ENCODE measurements around the gene MSANTD2.
"Not testable (repeated sequence)": the region's sequence is repeated elsewhere in the genome, so short reads cannot be mapped to it uniquely, and the experiment has no call there.

MSANTD2 gene

DNA sequence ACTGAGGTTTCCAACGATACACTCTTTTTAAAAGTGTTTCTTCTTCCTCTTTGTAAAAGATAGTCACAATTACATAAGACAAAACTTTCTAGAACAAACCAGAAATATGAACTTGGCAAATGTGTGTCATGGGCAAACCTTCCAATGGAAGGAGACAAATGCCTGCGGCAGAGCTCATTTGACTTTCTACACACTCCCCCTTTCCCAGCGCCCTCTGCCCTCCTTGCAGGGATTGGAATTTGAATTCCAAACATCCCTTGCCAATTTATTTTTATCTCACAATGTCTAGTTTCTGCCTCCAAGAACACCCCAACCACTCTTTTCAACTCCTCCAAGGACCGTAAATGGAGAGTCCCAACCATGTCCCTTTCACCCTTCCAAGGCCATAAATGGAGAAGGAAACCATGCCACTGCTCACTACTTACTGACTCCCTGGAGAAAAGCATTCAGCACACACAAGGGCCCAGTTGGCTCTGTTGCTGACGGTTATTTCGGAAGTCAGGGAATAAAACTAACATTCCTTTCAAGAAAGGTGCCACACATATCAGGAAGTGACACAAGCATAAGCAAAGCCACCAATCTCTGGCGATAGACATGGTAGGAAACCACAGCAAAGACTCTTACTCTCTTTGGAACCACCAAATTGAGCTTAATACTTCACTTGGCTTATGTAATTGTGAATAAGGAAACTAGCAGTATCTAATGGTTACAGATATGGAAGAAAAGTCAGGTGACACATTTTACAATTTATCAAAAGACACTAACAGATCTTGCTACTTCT is 23.2 kb downstream of the MSANTD2 start:
- DNase-seq (ENCODE audit: low read depth, low spot score), result no peak

DNA sequence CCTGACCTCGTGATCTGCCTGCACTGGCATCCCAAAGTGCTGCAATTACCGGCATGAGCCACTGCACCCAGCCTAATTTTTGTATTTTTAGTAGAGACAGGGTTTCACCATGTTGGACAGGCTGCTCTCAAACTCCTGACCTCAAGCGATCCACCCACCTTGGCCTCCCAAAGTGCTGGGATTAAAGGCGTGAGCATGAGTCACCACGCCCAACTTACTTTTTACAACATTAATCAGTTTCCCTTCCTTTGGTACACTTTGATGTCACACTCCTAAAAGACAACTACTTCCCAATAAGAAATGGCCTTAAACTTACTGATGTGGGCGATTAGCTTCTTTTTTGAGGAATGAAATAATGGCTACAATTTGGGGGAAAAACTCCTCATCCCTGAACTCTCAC is 29.2 kb downstream of the MSANTD2 start:
- not testable (repeated sequence) for DNase-seq (ENCODE audit: low read depth, low spot score)

DNA sequence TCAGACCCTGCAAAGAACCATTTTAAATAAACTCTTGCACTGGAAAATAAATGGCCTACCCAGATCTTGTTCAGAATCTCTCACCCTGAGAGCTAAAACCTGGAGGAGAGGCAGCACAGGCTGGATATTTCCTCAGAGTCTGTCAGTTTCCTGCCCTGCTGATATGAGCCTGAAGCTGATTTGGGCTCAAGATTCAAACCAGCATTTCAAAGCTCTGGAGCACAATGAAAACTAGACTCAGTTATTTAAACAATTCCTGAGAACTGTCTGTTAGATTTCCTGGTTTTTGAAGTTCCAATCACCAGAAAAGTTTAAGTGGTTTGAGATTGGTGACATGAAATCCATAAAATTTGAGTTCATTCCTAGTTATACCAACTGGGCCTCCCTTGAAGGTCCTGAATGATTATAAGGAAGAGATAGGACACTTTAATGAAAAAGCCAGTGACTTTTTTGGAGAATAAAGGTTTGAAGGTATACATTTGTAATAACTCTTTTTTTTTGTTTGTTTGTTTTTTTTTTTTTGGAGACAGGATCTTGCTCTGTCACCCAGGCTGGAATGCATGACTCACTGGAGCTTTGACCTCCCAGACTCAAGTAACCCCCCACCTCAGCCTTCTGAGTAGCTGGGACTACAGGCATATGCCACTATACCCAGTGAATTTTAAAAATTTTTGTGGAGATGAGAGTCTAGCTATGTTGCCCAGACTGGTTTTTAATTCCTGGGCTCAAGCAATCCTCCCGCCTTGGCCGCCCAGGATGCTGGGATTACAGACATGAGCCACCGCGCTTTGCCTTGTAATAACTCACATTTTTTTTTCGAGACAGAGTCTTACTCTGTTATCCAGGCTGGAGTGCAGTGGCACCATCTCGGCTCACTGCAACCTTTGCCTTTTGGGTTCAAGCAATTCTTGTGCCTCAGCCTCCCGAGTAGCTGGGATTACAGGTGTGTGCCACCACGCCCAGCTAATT is 30.1 kb downstream of the MSANTD2 start:
- no peak for DNase-seq (ENCODE audit: low read depth, low spot score)

GRCh38 chr11:124768914-124769313 is 31.3 kb downstream of the MSANTD2 start:
- DNase-seq (ENCODE audit: low read depth, low spot score), result no peak

DNA sequence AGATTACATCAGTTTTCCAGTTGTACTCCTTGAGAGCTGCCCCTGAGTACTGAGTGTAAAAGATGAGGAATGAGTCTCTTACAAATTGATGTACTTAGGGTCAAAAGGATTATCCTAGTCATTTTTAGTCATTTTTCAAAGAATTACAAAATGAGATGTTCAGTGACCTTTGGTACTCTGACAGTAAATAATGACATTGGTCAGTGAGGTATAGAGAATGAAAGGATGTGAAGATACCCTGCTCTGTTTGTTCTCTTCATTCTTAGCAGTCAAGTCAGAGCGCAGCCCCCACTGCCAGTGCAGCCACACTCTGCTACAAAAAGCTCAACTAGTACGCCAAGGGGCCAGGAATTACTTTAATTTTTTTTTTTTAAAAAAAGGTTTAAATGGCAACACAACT is 34.0 kb downstream of the MSANTD2 start:
- DNase-seq (ENCODE audit: low read depth, low spot score), result no peak

DNA sequence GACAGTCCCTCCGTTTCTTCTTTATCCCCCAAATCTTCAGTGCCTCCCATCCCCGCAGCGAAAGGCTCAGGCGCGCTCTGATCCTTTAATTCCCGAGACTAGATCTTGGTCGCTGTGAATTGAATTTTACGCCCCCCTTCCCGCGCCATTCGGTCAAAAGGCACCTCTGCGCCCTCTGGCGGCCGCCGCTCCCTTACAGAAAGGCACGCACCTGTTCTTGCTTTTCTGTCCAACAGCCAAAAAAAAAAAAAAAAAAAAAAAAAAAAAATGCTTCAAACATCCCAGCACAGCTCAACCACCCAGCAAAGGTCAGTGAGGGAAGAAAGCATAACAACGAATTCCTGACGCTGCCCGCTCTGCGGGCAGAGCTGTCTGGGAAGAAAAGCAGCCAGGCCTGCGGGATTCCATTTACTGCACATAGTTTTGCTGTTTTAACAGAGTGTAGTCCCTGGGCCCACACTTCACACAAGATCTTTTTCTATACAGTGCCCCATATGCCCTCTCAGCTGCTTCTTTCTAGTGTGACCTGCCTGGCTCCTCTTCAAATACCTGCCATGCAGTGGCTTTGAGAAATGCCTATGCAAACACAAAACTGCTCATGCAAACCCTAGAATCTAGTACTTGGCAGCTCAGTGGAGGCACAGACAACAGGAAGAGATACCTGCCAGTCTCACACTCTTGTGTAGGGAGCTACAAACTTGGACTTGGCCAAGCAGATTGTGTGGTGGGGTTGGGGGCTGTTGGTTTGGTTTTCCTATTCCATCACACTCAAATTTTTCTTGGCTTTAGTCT is 36.9 kb downstream of the MSANTD2 start:
- peak; percentile 71 for DNase-seq (ENCODE audit: low read depth, low spot score)

DNA sequence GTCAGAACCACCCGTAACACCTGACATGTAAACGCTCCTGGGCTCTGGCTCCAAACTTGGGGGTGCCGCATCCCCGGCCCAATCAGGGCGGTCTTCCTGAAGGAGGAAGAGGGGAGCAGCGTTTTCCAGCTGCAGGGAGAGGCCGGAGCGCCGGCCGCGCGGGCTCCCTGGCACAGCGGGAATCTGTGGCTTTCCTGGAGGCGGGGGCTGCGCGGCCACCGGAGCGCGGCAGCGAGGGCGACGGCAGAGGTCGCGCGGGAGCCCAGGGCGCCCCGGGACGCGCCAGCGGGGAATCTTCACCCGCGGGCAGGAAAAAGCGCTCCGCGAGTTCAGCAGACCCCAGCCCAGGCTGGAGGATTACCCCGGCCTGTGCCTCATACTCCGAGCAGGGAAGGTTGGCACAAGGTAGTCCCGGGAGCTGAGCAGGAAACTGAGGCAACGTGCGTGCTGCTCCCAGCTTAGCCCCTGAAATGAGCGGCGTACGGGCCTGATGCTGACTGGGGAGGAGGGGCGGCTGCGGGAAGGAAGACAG is 37.5 kb downstream of the MSANTD2 start:
- DNase-seq (ENCODE audit: low read depth, low spot score), result no peak

DNA sequence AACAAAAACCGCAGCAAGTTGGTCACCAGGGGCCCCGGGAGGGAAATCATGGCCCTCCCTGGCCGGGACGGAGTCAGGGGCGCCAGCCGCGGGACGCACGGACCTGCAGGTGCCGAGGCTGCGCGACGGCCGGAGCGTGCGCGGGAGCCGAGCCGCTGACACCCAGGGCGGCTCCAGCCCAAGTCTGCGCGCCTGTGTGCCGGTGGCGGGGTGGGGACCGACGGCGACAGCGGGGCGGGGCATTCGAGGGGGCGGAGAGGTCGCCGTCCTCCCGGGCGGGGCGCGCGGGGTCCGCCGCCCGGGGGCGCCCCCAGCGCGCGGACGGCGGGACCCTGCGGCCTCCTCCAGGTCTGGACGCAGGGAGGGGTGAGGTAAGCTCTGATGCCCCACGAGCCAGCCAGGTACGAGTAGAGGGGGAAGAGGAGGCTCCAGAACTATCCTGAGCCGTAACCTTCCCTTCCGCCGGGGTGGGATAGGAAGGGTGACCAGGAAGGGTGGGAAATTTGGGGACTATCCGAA is 38.0 kb downstream of the MSANTD2 start, which contains the start of gene ESAM:
TSS of gene ESAM (minus strand) at position 186 of the 519 bp plus-strand sequence. CDS start at position 50, 136 bp downstream.
- DNase-seq (ENCODE audit: low read depth, low spot score), result no peak

DNA sequence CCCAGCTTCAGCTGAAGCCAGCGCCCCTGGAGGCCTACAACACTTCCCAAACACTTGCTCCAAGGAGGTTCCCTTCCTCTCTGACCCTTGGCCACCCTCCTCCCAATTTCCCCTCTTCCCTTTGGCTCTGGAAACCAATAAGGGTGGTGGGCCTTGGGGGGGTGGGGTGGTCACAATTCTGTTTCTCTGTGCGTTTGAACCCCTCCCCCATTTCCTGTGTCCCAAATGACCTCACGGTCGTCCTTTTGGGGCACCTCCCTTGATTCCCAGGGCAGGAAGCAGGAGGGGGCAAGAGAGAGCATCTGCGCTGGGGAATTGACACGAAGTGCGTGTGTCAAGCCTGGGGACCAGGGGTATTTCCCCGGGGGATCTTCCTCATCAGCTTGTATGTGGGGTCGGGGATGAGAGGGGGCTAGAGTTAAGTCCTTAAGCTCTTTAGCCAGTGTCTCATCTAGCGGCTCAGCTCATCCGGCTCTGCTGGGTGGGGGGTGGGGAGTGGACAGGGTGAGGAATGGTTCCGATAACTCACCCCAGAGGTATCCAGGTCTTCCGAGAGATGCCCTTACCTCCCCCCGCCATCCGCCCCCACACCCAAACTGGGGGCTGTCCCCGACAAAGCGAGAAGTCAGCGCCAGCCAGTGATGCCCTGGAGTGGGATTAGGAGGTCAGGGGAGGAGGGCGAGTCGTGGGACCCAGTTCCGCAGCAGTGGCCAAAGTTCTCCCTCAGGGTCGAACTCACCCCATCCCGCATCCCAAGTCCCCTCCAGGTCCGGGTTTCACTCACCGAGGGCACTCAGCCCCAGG is 38.7 kb downstream of the MSANTD2 start:
- DNase-seq (ENCODE audit: low read depth, low spot score), result no peak

- no peak for DNase-seq (ENCODE audit: low read depth, low spot score)
These were observed 39.4 kb downstream of the MSANTD2 start for GRCh38 chr11:124760806-124761205.

- DNase-seq (ENCODE audit: low read depth, low spot score), result no peak
These were observed 40.0 kb downstream of the MSANTD2 start for GRCh38 chr11:124760205-124760652.

DNA sequence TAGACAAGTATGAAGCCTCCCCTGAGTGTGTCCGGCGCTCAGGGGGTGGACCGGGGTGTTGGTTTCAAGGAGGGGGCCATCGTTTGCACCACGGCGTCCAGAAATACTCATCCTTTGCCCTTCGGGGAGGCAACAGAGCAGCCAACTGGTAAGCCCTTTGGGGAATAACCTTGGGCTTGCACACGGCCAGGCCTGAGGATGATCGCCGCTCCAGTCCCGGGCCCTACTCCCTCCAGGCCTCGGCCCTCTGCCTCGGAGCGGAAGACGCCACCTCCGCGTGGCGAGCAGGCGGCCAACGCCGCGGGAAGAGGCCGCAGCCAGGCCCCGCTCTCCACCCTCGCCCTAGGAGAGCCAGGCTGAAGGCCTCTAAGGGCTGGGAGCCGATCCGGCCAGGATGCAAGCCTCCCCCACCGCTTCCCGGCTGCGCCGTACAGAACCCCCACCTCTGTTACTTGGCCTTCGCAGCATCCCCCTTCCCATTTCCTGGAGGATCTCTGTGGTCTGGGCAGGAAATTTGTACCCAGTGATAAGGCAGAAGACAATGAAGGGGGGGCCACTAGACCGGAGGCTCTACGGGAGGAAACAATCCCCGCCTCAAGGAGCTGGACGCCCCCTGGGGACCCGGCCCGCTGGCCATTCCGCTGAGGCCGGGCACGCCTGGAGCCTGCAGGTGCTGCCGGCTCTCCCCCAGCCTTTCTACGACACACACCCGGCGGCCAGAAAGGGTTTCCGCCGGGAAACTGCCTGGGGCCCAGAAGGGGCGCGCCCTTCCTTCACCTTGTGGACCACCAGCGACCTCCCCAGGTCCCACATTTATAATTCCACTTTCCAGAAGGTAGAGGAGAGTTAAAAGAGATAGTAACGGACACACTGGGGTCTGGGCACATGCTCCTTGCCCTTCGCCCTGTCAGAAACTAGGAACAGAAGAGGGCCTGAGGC is 40.7 kb downstream of the MSANTD2 start:
- no peak for DNase-seq (ENCODE audit: low read depth, low spot score)

DNA sequence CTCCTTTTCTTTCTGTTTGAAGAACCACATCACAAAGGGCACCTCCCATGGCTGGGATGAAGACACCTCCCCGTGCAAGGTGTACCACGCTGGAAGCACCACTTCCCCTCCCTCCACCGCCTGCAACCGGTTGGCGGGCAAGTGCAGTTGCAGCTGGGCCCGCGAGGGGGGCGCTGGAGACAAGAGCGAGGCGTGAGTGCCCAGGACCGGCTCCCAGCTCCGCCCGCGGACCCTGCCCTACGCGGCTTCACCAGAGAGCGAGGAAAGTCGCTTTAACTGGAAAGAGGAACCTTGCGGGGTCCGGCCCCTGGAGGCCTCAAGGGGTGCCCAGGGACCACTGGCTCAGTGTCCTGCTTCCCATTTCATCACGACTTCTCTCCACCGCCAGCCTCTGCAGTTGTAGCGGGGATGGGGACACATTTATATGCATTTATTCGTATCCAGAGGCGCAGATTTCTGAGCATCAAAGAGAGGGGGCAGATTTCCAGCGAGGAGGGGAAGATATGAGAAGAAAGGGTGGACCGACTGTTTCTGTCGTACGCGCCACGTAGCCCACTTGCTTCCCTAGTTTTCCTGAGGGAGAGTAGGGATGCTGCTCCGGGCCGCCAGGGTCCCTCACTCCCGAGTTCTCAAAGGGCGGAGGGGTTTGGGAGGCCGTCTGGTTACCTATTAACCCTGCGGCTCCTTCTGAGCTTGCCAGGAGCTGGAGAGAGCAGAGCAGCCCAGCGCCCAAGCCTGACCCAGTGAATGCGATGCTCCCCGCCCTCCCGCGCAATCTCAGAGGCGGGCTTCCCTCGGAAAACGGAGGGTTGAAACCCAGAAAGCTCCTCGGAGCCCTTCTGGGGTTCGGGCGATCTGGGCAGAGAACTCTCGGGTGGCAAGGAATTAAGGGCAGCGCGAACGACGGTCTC is 41.6 kb downstream of the MSANTD2 start:
- no peak for DNase-seq (ENCODE audit: low read depth, low spot score)

DNA sequence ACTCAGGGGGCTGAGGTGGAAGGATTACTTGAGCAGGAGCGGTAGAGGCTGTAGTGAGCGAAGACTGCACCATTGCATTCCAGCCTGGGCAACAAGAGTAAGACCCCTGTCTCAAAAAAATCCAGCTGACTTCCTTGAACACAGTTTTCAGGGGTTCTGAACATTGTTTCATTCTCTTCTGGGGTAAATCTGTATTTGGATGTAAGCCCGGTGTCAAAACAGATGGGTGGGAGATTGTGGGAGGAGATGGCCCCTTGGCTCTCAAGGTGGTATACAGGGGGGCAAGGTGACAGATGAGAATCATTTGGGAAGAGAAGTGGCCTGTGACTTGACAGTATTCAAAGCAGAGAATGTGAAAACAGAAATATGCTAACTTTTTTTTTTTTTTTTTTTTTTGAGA is 42.9 kb downstream of the MSANTD2 start:
- DNase-seq (ENCODE audit: low read depth, low spot score), result no peak

DNA sequence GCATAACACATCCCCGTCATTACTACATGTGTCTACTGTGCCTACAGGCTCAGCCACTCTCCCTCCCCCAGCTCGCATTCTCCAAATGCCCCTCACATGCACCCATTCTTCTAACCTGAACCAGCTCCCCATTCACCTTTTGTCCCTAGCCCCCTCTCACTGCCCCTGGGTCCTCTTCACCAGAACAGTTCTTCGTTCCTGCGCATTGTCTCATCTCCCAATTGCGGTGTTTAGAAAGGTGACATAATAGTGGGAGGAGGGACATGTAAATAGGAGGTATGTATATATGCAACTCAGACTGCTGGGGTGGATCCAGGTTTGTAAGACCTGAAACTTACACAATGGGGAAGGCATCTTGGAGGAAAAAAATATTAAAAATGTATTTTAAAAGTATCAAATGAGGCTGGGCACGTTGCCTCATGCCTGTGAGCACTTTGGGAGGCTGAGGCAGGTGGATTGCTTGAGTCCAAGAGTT is 43.4 kb downstream of the MSANTD2 start:
- no peak for DNase-seq (ENCODE audit: low read depth, low spot score)

- DNase-seq (ENCODE audit: low read depth, low spot score), result no peak
These were observed 44.0 kb downstream of the MSANTD2 start for GRCh38 chr11:124756033-124756752.

DNA sequence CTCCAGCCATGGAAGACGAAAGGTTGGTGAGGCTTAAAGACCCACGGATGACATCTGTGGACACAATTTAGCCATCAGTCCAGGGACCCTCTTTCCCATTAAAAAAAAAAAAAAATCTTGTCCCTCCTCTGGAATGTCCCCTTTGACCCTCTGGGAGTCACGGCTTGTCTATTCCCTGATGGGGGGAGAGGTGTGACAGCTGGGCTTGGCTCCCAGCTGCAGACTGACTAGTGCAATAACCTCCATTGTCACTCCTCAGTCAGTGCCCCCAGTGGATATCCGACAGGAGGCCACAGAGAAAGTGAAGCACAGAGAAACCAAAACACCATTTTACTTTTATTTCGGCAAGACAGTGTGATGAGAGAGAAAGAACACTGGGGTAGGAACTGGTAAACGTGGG is 45.5 kb downstream of the MSANTD2 start:
- DNase-seq (ENCODE audit: low read depth, low spot score), result no peak

All from activated naive CD8-positive, alpha-beta T cell treated with anti-CD3 and anti-CD28 coated beads, Interleukin-2, amount 50 U/mL, for 16 hours (primary cell).